D721Med (cell line): ENCODE data around the gene XAB2.

Experiments
- DNase-seq: peaks from one replicate; pipeline ENCODE4 v3.0.0; 2011; ENCODE audit warnings: low spot score; ENCODE audit not compliant: insufficient read length
- FAIRE-seq: peaks from 2 replicates; lab custom pipeline; 2011; peaks lifted over from hg19 to GRCh38; lab: Jason Lieb, UNC
- CTCF ChIP-seq: IDR thresholded peaks from 2 replicates; pipeline ENCODE4 v1.5.1; 2012; ENCODE audit warnings: mild to moderate bottlenecking, control low read depth; ENCODE audit not compliant: insufficient read depth; ENCODE audit errors: missing control alignments

The XAB2 gene

GRCh38 chr19:7607212-7607873 is 22.0 kb downstream of the XAB2 start:
- FAIRE-seq (no peak), DNase-seq (no peak)
- TF ChIP-seq CTCF = no peak

GRCh38 chr19:7606289-7606688 is 23.1 kb downstream of the XAB2 start:
- TF ChIP-seq CTCF = no peak
- no peak for DNase-seq
- no peak for FAIRE-seq

- DNase-seq (no peak), FAIRE-seq (no peak)
- no peak for TF ChIP-seq CTCF
Measured at GRCh38 chr19:7605490-7606222, 23.7 kb downstream of the XAB2 start.

- DNase-seq (no peak), FAIRE-seq (no peak)
- no peak for TF ChIP-seq CTCF
Measured at GRCh38 chr19:7603919-7604318, 25.4 kb downstream of the XAB2 start.

- no peak for DNase-seq
- TF ChIP-seq CTCF = no peak
- no peak for FAIRE-seq
Measured at GRCh38 chr19:7602935-7603497, 26.3 kb downstream of the XAB2 start.

GRCh38 chr19:7602240-7602934 is 27.0 kb downstream of the XAB2 start:
- no peak for FAIRE-seq
- DNase-seq = no peak

More at GRCh38 chr19:7602240-7602934, 27.0 kb downstream of the XAB2 start:
- no peak for TF ChIP-seq CTCF
